Upper lobe of left lung (tissue), 6 donors: ENCODE data around the gene FAM240A. TPM values are rescaled to one million over a fixed set of nuclear protein-coding genes. Genes with fewer than 3 reads are reported as not detected.

Experiments used
- ATAC-seq, 2 donors: fragments of 200-7000 bp; cut with Tn5 transposase; one replicate each; pipeline ENCODE4 v1.9.1; 2022; ENCODE audit warnings: mild to moderate bottlenecking in 2 of 2, moderate library complexity in 2 of 2; ENCODE audit not compliant: low FRiP score in 2 of 2
- DNase-seq, 2 donors: peaks; one replicate each; pipeline ENCODE4 v3.0.0-alpha.2; 2019 to 2020
- H3K27ac ChIP-seq, 4 donors: fragments of 200-600 bp; sonication (generic); one replicate each; pipeline ENCODE4 v1.5.1; 2016 to 2019
- H3K27me3 ChIP-seq, 4 donors: fragments of 200-600 bp; sonication (generic); one replicate each; pipeline ENCODE4 v1.5.1; 2017 to 2019
- H3K36me3 ChIP-seq, 4 donors: fragments of 200-600 bp; sonication (generic); one replicate each; pipeline ENCODE4 v1.5.1; 2016 to 2019
- H3K4me1 ChIP-seq, 4 donors: fragments of 200-600 bp; sonication (generic); one replicate each; pipeline ENCODE4 v1.5.1; 2018 to 2019
- H3K4me3 ChIP-seq, 4 donors: fragments of 200-600 bp; sonication (generic); one replicate each; pipeline ENCODE4 v1.5.1; 2017 to 2019; ENCODE audit warnings: mild to moderate bottlenecking in 2 of 4, moderate library complexity in 1 of 4
- H3K9me3 ChIP-seq, 4 donors: fragments of 200-600 bp; sonication (generic); one replicate each; pipeline ENCODE4 v1.5.1; 2018 to 2019
- EP300 ChIP-seq, 4 donors: sonication (generic); formaldehyde crosslinking; IDR thresholded peaks; one replicate each; pipeline ENCODE4 v1.5.1; 2017; ENCODE audit warnings: antibody characterized with exemption in 4 of 4, control low read depth in 2 of 4
- POLR2A ChIP-seq, 4 donors: fragments of 450-650 bp; IDR thresholded peaks; one replicate each; pipeline ENCODE4 v1.5.1; 2016 to 2017; ENCODE audit warnings: antibody characterized with exemption in 4 of 4, mild to moderate bottlenecking in 2 of 4
- POLR2AphosphoS5 ChIP-seq, 2 donors: sonication (generic); formaldehyde crosslinking; IDR thresholded peaks; one replicate each; pipeline ENCODE4 v1.5.1; 2017; ENCODE audit warnings: antibody characterized with exemption in 2 of 2
- WGBS, 2 donors: methylation state at CpG; one replicate each; pipeline ENCODE4 v1.1.5; 2017 to 2018; 5-methylcytosine and 5-hydroxymethylcytosine counted together
- total RNA-seq, 6 donors: library from RNA; depleted of rRNA in 4 of 6; stranded (reverse); fragments of >200 nt in 4 of 6; gene quantifications; one replicate each; pipeline versions ENCODE4 v1.1.0 to v1.2.1, GENCODE V29; 2016 to 2021
- TF ChIP-seq, protein P1 (sequence below), 6 experiments: fragments of 450-650 bp in 4 of 6; fragments of 200-600 bp in 2 of 6; sonication (generic) in 2 of 6; IDR thresholded peaks; one replicate each; pipeline ENCODE4 v1.5.1; 2016 to 2019; ENCODE audit warnings: antibody characterized with exemption in 6 of 6
- donor health status: DM: no; HTN: no; CAD: no; lungs with moderate emphysema.
- donor health status: DM: no; HTN: yes; CAD: no; lungs with severe emphysema.

FAM240A gene
- total RNA-seq, 6 donors from 2014 or later = not detected

DNA sequence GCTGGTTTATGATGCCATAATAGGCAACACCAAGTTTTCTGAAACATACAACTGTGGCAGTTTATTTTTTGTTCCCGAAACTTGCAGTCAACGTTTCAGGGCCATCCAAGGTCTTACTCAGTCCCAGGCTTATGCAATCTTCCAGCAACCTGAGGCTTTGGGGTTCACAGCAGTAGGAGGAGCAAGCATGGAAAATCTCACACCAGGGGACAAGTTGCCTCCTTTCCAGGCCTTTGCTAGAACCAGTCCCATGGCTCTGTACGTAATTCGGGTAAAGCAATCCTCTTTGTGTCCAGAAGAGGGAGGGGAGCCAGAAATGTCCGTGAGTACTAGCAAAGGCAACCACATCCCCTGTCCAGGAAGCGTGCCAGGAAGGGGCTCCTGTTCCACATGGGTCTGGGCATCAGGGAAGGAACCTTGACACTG is 4.7 kb upstream of the FAM240A start:
- no peak for TF ChIP-seq POLR2AphosphoS5 (IDR thresholded peaks at IDR 0.05)
- Histone ChIP-seq H3K9me3 (no peaks in the 10 kb centered on the region), H3K27me3 (no peaks in the 10 kb centered on the region), H3K36me3 (no peaks in the 10 kb centered on the region), H3K4me3 (no peak overlapping the region), H3K4me1 (no peaks in the 10 kb centered on the region), H3K27ac (no peak overlapping the region)
- 61% methylated on average over 3 to 6 of the region's 6 CpGs for WGBS, 2 donors
- ATAC-seq (peak in 1 of 2 donors; percentile 10), DNase-seq (no peak)

DNA sequence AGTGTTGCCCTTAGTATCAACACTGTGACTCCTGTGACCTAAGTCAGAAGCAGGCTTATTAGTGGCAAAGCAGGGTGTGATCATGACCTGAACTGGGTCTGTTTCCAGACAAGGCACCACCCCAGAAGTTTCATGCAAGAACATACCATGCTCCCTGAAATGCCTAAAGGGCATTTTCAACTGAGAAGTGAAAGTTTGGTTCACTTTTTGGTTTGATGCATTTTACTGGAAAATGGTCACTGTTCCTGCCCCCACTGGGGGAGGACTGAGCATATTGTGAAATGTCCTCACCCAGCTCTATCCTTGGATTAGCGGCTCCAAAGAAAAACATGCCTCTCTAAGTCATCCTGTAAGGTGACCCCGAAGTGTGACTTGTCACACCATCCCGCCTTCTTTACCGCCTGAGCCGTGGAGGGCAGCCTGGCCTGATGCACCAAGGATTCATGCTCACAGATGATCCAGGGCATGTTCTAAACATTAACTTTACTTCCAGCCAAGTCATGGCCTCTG is 3.1 kb upstream of the FAM240A start:
- no peak overlapping the region for H3K27ac ChIP-seq
- no peaks in the 10 kb centered on the region for H3K9me3 ChIP-seq
- H3K4me1 ChIP-seq = no peaks in the 10 kb centered on the region
- H3K27me3 ChIP-seq = no peaks in the 10 kb centered on the region
- H3K4me3 ChIP-seq = no peak overlapping the region
- 63 to 74% methylated on average over 5 of the region's 5 CpGs for WGBS, 2 donors
- peak in 1 of 2 donors; percentile 38 for ATAC-seq
- DNase-seq = no peak
- H3K36me3 ChIP-seq = no peaks in the 10 kb centered on the region
- TF ChIP-seq EP300 (IDR thresholded peaks at IDR 0.05) = no peak
- TF ChIP-seq POLR2A (IDR thresholded peaks at IDR 0.05) = no peak
- TF ChIP-seq POLR2AphosphoS5 (IDR thresholded peaks at IDR 0.05) = no peak
- TF ChIP-seq, protein P1, sequence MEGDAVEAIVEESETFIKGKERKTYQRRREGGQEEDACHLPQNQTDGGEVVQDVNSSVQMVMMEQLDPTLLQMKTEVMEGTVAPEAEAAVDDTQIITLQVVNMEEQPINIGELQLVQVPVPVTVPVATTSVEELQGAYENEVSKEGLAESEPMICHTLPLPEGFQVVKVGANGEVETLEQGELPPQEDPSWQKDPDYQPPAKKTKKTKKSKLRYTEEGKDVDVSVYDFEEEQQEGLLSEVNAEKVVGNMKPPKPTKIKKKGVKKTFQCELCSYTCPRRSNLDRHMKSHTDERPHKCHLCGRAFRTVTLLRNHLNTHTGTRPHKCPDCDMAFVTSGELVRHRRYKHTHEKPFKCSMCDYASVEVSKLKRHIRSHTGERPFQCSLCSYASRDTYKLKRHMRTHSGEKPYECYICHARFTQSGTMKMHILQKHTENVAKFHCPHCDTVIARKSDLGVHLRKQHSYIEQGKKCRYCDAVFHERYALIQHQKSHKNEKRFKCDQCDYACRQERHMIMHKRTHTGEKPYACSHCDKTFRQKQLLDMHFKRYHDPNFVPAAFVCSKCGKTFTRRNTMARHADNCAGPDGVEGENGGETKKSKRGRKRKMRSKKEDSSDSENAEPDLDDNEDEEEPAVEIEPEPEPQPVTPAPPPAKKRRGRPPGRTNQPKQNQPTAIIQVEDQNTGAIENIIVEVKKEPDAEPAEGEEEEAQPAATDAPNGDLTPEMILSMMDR (IDR thresholded peaks at IDR 0.05) = no peak

DNA sequence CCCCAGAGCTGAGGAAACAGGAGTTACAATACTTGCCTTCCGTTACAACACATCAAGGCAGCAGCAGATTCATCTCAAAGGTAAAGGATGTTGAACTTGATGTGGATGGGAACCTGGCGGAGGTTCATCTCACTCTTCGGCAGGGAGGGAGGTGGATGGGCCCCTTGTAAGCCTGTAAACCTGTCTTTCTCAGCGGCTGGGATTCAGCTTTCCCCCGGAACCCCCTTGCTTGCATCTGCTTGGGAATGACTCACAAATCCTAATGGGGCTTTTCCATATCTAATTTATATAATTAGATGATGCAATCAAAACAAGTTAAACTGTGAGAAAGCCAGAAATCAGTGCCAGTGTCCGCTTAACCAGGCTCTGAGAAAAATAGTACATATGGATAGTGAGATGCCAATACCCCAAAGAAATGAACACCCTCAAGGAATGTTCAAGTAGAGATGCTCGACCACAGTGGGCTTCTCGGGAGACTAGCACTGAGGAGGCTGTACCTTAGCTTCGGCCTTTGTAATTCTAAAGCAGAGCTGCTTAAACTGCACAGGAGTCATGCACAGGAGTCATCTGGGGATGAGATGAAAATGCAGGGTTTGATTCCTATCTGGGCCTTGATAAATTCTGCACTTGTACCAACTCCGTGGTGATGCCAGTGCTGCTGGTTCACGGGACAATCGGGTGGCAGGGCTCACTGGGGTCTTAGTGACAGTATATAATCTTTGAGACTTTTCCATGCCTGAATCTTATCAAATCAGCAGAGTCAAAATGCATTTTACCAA is 2.2 kb upstream of the FAM240A start:
- H3K36me3 ChIP-seq = no peaks in the 10 kb centered on the region
- no peaks in the 10 kb centered on the region for H3K27me3 ChIP-seq
- WGBS, 2 donors = 89 to 94% methylated on average over 12 of the region's 12 CpGs
- H3K4me3 ChIP-seq = no peak overlapping the region
- no peaks in the 10 kb centered on the region for H3K9me3 ChIP-seq
- no peak overlapping the region for H3K27ac ChIP-seq
- no peaks in the 10 kb centered on the region for H3K4me1 ChIP-seq
- ATAC-seq (no peak), DNase-seq (no peak)
- TF ChIP-seq POLR2A (IDR thresholded peaks at IDR 0.05) = no peak
- no peak for TF ChIP-seq EP300 (IDR thresholded peaks at IDR 0.05)
- TF ChIP-seq, protein P1 (IDR thresholded peaks at IDR 0.05) = no peak
- TF ChIP-seq POLR2AphosphoS5 (IDR thresholded peaks at IDR 0.05) = no peak

DNA sequence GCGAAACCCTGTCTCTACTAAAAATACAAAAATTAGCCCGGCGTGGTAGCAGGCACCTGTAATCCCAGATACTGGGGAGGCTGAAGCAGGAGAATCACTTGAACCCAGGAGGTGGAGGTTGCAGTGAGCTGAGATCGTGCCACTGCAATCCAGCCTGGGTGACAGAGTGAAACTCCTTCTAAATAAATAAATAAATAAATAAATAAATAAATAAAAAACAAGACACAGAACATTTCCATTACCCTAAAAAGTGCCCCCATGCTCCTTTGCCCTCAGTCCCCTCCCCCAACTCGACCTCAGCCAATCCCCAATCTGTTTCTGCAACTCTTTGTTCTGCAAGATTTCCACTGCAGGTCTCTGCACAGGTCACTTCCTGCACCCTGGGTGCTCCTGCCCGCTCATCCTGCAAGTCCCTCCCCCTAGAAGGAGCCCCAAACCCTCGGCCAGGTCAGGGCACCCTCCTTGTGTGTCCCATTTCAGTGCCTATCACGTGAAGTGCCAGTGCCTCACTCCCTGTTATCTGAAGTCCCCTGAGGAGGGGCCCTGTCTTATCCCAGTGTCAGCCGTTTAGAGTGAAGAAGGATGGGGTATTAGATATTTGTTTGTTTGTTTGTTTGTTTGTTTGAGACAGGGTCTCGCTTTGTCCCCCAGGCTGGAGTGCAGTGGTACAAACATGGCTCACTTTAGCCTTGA is 1.1 kb downstream of the FAM240A start:
- H3K27me3 ChIP-seq = no peaks in the 10 kb centered on the region
- ATAC-seq = no peak
- WGBS, 2 donors = 81 to 83% methylated on average over 10 of the region's 10 CpGs
- H3K36me3 ChIP-seq = no peaks in the 10 kb centered on the region
- H3K27ac ChIP-seq = no peak overlapping the region
- DNase-seq = no peak
- H3K4me3 ChIP-seq = no peak overlapping the region
- no peaks in the 10 kb centered on the region for H3K4me1 ChIP-seq
- no peak for TF ChIP-seq EP300 (IDR thresholded peaks at IDR 0.05)
- TF ChIP-seq POLR2A (IDR thresholded peaks at IDR 0.05) = no peak
- TF ChIP-seq, protein P1 (IDR thresholded peaks at IDR 0.05) = no peak
- TF ChIP-seq POLR2AphosphoS5 (IDR thresholded peaks at IDR 0.05) = no peak
- H3K9me3 ChIP-seq = no peaks in the 10 kb centered on the region

DNA sequence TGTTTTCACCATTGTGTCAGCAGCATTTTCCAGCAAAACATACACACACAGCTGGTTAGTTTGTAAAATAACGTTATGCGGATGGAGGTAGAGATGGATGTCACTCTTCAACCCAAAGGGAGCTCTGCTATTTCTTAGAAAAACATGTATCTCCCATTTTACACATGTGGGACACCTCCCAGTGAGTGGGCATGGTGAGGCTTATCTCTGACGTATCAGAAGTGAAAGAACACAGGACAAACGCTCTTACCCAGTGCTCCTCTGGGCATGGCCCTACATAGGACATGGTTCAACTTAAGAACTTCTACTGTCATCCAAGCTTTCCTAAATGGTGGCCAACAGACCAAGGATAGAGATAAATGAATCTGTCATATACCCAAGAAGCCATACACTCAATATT is 2.1 kb downstream of the FAM240A start:
- Histone ChIP-seq H3K27ac (no peak overlapping the region), H3K4me3 (no peak overlapping the region), H3K36me3 (no peaks in the 10 kb centered on the region), H3K9me3 (no peaks in the 10 kb centered on the region), H3K4me1 (no peaks in the 10 kb centered on the region), H3K27me3 (no peaks in the 10 kb centered on the region)
- TF ChIP-seq POLR2AphosphoS5 (IDR thresholded peaks at IDR 0.05) (no peak), POLR2A (IDR thresholded peaks at IDR 0.05) (no peak), EP300 (IDR thresholded peaks at IDR 0.05) (no peak)
- TF ChIP-seq, protein P1 (IDR thresholded peaks at IDR 0.05) = no peak
- no peak for DNase-seq
- WGBS, 2 donors = 89 to 94% methylated on average over 4 of the region's 4 CpGs
- ATAC-seq = no peak
